ENCODE measurements around the gene WRAP73. TPM values are rescaled to one million over a fixed set of nuclear protein-coding genes. Genes with fewer than 3 reads are reported as not detected.
A peak's percentile ranks its signal among the peaks of the same experiment; 100 is the strongest.

Gene WRAP73
- total and polyA plus RNA-seq, 9 of the 15 experiments (the other 6 are each of a cell fraction or from before 2014, with no cell fraction given) = 4.3 to 51.8 (median 30.1) TPM

- TF ChIP-seq JUND (IDR thresholded peaks at IDR 0.05; ENCODE audit: borderline replicate concordance, low read depth, low read length) (peak; percentile 87), JUND (tag; IDR thresholded peaks at IDR 0.05; ENCODE audit: borderline replicate concordance, low read depth, low read length) (no peak; the same call in 2 of the 3 replicates), ZSCAN32 (CRISPR knock-in tag; IDR thresholded peaks at IDR 0.05) (no peak), BCLAF1 (IDR thresholded peaks at IDR 0.05; ENCODE audit: borderline replicate concordance in 1 of 2, control insufficient read depth in 1 of 2, low read depth in 2 of 2, low read length in 1 of 2) (no peak), NRF1 (conservative IDR thresholded peaks at IDR 0.05 in 1 of 2, IDR thresholded peaks at IDR 0.05 in 1 of 2) (peak in 1 of 2 experiments; percentile 39; a peak in 3 of 4 replicates), HNRNPLL (IDR thresholded peaks at IDR 0.05; ENCODE audit: low read depth, low read length, poor library complexity, severe bottlenecking) (no peak), PHB2 (IDR thresholded peaks at IDR 0.05; ENCODE audit: low read depth) (no peak), CTBP1 (IDR thresholded peaks at IDR 0.05; ENCODE audit: borderline replicate concordance) (peak; percentile 72), NCOA4 (IDR thresholded peaks at IDR 0.05; ENCODE audit: partially characterized antibody) (no peak), YBX1 (IDR thresholded peaks at IDR 0.05) (no peak), POLR2G (IDR thresholded peaks at IDR 0.05; ENCODE audit: low read depth, low read length) (no peak), CHD4 (IDR thresholded peaks at IDR 0.05; ENCODE audit: insufficient read depth, insufficient replicate concordance, low read depth, low read length, poor library complexity, severe bottlenecking) (no peak), ZNF277 (CRISPR knock-in tag; IDR thresholded peaks at IDR 0.05; ENCODE audit: borderline replicate concordance) (no peak), CBFB (CRISPR knock-in tag; IDR thresholded peaks at IDR 0.05) (no peak), ARHGAP35 (IDR thresholded peaks at IDR 0.05; ENCODE audit: partially characterized antibody) (no peak), KDM4B (IDR thresholded peaks at IDR 0.05; ENCODE audit: borderline replicate concordance in 2 of 2, low read depth in 1 of 2) (peak in 1 of 2 experiments; percentile 57; a peak in 1 of 4 replicates), MEF2A (IDR thresholded peaks at IDR 0.05; ENCODE audit: control insufficient read depth, low read depth, low read length) (no peak)
- TF ChIP-seq, protein P1, sequence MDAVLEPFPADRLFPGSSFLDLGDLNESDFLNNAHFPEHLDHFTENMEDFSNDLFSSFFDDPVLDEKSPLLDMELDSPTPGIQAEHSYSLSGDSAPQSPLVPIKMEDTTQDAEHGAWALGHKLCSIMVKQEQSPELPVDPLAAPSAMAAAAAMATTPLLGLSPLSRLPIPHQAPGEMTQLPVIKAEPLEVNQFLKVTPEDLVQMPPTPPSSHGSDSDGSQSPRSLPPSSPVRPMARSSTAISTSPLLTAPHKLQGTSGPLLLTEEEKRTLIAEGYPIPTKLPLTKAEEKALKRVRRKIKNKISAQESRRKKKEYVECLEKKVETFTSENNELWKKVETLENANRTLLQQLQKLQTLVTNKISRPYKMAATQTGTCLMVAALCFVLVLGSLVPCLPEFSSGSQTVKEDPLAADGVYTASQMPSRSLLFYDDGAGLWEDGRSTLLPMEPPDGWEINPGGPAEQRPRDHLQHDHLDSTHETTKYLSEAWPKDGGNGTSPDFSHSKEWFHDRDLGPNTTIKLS (IDR thresholded peaks at IDR 0.05; ENCODE audit: borderline replicate concordance, low read depth) = no peak
- TF ChIP-seq, protein P2, sequence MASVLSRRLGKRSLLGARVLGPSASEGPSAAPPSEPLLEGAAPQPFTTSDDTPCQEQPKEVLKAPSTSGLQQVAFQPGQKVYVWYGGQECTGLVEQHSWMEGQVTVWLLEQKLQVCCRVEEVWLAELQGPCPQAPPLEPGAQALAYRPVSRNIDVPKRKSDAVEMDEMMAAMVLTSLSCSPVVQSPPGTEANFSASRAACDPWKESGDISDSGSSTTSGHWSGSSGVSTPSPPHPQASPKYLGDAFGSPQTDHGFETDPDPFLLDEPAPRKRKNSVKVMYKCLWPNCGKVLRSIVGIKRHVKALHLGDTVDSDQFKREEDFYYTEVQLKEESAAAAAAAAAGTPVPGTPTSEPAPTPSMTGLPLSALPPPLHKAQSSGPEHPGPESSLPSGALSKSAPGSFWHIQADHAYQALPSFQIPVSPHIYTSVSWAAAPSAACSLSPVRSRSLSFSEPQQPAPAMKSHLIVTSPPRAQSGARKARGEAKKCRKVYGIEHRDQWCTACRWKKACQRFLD (CRISPR knock-in tag; IDR thresholded peaks at IDR 0.05) = no peak
- TF ChIP-seq, protein P3, sequence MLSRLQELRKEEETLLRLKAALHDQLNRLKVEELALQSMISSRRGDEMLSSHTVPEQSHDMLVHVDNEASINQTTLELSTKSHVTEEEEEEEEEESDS (CRISPR knock-in tag; IDR thresholded peaks at IDR 0.05) = no peak
Measured at GRCh38 chr1:3604468-3604974, 45.4 kb downstream of the WRAP73 start (continued).
